ENCODE results near the gene TYRP1. TPM values are rescaled to one million over a fixed set of nuclear protein-coding genes. Genes with fewer than 3 reads are reported as not detected.

TYRP1 gene
- polyA plus RNA-seq, 1 donor from 2014 or later, result not detected

DNA sequence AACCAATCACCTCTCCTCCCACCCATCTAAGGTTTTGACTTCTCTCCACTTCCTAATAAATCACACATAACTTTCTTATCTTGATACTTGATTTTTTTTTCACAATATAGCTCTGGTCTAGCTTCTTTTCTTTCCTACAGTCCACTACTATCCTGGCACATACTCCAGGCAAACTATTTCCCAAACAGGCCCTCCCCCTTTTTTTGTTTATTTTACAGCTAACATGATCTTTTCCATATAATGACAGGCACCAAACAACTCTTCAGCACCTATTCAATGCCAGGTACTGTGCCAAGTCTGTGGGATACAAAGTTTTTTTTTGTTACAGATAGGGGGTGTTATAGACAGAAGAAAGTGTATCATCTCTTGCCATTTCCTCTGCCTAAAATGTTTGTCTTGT lies 7.9 kb downstream of the TYRP1 start:
- H3K9ac ChIP-seq (ENCODE audit: low read length), result no peak overlapping the region
- H3K4me3 ChIP-seq (ENCODE audit: low read length), result no peak overlapping the region
- no peaks in the 10 kb centered on the region for H4K20me1 ChIP-seq (ENCODE audit: insufficient read depth)
- no peaks in the 10 kb centered on the region for H3K9me2 ChIP-seq (ENCODE audit: insufficient read depth, low read length)
- H3K9me3 ChIP-seq (ENCODE audit: low read length), result no peaks in the 10 kb centered on the region
- H3F3A ChIP-seq (ENCODE audit: insufficient read depth, low read length, poor library complexity, severe bottlenecking), result no peaks in the 10 kb centered on the region
- H3K4me2 ChIP-seq (ENCODE audit: low read length), result no peak overlapping the region
- H2AFZ ChIP-seq (ENCODE audit: low read depth, low read length), result no peak overlapping the region
- TF ChIP-seq SMC3 (conservative IDR thresholded peaks at IDR 0.05; ENCODE audit: poor library complexity) (no peak), EZH2 (IDR thresholded peaks at IDR 0.05; ENCODE audit: borderline replicate concordance, insufficient read depth, low read length, poor library complexity, severe bottlenecking) (no peak), TAF1 (IDR thresholded peaks at IDR 0.05; ENCODE audit: low read depth) (no peak), MXI1 (conservative IDR thresholded peaks at IDR 0.05; ENCODE audit: poor library complexity, severe bottlenecking) (no peak), RAD21 (conservative IDR thresholded peaks at IDR 0.05) (no peak), POLR2AphosphoS5 (IDR thresholded peaks at IDR 0.05) (no peak), EP300 (conservative IDR thresholded peaks at IDR 0.05; ENCODE audit: poor library complexity, severe bottlenecking) (no peak)
- TF ChIP-seq, protein P1, sequence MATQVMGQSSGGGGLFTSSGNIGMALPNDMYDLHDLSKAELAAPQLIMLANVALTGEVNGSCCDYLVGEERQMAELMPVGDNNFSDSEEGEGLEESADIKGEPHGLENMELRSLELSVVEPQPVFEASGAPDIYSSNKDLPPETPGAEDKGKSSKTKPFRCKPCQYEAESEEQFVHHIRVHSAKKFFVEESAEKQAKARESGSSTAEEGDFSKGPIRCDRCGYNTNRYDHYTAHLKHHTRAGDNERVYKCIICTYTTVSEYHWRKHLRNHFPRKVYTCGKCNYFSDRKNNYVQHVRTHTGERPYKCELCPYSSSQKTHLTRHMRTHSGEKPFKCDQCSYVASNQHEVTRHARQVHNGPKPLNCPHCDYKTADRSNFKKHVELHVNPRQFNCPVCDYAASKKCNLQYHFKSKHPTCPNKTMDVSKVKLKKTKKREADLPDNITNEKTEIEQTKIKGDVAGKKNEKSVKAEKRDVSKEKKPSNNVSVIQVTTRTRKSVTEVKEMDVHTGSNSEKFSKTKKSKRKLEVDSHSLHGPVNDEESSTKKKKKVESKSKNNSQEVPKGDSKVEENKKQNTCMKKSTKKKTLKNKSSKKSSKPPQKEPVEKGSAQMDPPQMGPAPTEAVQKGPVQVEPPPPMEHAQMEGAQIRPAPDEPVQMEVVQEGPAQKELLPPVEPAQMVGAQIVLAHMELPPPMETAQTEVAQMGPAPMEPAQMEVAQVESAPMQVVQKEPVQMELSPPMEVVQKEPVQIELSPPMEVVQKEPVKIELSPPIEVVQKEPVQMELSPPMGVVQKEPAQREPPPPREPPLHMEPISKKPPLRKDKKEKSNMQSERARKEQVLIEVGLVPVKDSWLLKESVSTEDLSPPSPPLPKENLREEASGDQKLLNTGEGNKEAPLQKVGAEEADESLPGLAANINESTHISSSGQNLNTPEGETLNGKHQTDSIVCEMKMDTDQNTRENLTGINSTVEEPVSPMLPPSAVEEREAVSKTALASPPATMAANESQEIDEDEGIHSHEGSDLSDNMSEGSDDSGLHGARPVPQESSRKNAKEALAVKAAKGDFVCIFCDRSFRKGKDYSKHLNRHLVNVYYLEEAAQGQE (IDR thresholded peaks at IDR 0.05; ENCODE audit: borderline replicate concordance), result no peak
- TF ChIP-seq, protein P2, sequence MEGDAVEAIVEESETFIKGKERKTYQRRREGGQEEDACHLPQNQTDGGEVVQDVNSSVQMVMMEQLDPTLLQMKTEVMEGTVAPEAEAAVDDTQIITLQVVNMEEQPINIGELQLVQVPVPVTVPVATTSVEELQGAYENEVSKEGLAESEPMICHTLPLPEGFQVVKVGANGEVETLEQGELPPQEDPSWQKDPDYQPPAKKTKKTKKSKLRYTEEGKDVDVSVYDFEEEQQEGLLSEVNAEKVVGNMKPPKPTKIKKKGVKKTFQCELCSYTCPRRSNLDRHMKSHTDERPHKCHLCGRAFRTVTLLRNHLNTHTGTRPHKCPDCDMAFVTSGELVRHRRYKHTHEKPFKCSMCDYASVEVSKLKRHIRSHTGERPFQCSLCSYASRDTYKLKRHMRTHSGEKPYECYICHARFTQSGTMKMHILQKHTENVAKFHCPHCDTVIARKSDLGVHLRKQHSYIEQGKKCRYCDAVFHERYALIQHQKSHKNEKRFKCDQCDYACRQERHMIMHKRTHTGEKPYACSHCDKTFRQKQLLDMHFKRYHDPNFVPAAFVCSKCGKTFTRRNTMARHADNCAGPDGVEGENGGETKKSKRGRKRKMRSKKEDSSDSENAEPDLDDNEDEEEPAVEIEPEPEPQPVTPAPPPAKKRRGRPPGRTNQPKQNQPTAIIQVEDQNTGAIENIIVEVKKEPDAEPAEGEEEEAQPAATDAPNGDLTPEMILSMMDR (IDR thresholded peaks at IDR 0.05; ENCODE audit: poor library complexity, severe bottlenecking), result no peak
- H3K36me3 ChIP-seq (ENCODE audit: insufficient read depth, low read length), result no peaks in the 10 kb centered on the region
- H3K79me2 ChIP-seq (replicated peaks; ENCODE audit: insufficient read depth, low read length), result no peaks in the 10 kb centered on the region
- no peak overlapping the region for H3K27ac ChIP-seq (ENCODE audit: low read length)
- H3K27me3 ChIP-seq (ENCODE audit: insufficient read depth, low read depth, low read length), result no peaks in the 10 kb centered on the region

DNA sequence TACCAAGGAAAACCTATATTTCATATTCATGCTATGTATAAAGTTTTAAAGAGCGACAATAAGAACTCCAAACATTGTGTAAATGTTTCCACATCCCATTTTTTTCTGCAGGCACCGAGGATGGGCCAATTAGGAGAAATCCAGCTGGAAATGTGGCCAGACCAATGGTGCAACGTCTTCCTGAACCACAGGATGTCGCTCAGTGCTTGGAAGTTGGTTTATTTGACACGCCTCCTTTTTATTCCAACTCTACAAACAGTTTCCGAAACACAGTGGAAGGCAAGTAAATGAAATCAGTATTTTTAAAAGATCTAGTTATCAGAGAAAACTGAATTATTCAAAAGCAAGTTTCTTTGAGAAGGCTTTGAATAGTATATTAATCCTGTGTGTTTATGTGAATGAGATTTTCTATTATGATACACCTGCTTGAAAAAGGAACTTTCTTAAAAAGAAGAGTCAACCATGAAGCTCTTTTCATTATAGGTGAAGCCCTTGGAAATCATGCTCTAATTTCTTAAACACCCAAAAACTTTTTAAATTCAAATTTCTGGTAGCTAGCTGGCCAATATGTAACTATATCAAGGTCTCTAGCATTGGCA lies 9.1 kb downstream of the TYRP1 start:
- Histone ChIP-seq H3K9me2 (ENCODE audit: insufficient read depth, low read length) (no peaks in the 10 kb centered on the region), H3F3A (ENCODE audit: insufficient read depth, low read length, poor library complexity, severe bottlenecking) (no peaks in the 10 kb centered on the region), H3K9me3 (ENCODE audit: low read length) (no peaks in the 10 kb centered on the region), H4K20me1 (ENCODE audit: insufficient read depth) (no peaks in the 10 kb centered on the region), H3K27ac (ENCODE audit: low read length) (no peak overlapping the region), H2AFZ (ENCODE audit: low read depth, low read length) (no peak overlapping the region), H3K4me2 (ENCODE audit: low read length) (no peak overlapping the region), H3K79me2 (replicated peaks; ENCODE audit: insufficient read depth, low read length) (no peaks in the 10 kb centered on the region), H3K9ac (ENCODE audit: low read length) (no peak overlapping the region), H3K4me3 (ENCODE audit: low read length) (no peak overlapping the region), H3K27me3 (ENCODE audit: insufficient read depth, low read depth, low read length) (no peaks in the 10 kb centered on the region), H3K36me3 (ENCODE audit: insufficient read depth, low read length) (no peaks in the 10 kb centered on the region)
- TF ChIP-seq, protein P2 (IDR thresholded peaks at IDR 0.05; ENCODE audit: poor library complexity, severe bottlenecking), result peak; percentile 51
- no peak for TF ChIP-seq POLR2AphosphoS5 (IDR thresholded peaks at IDR 0.05)
- TF ChIP-seq, protein P1 (IDR thresholded peaks at IDR 0.05; ENCODE audit: borderline replicate concordance), result no peak
- peak; percentile 34 for TF ChIP-seq SMC3 (conservative IDR thresholded peaks at IDR 0.05; ENCODE audit: poor library complexity)
- peak; percentile 57 for TF ChIP-seq RAD21 (conservative IDR thresholded peaks at IDR 0.05)
